Urinary bladder (tissue), 4 donors: ENCODE measurements around the gene SLC7A6OS. TPM values are rescaled to one million over a fixed set of nuclear protein-coding genes. Genes with fewer than 3 reads are reported as not detected.
A peak's percentile ranks its signal among the peaks of the same experiment; 100 is the strongest.

Source experiments
- DNase-seq: peaks from one replicate; pipeline ENCODE4 v3.0.0-alpha.2; 2015; ENCODE audit errors: extremely low spot score
- H3K27ac ChIP-seq: one replicate; pipeline ENCODE4 v1.5.1; 2013; ENCODE audit warnings: low read depth, mild to moderate bottlenecking, moderate library complexity
- H3K36me3 ChIP-seq: one replicate; pipeline ENCODE4 v1.6.1; 2013; ENCODE audit warnings: mild to moderate bottlenecking, moderate library complexity; ENCODE audit not compliant: insufficient read depth
- H3K4me1 ChIP-seq: one replicate; pipeline ENCODE4 v1.6.1; 2013; ENCODE audit warnings: mild to moderate bottlenecking, moderate library complexity; ENCODE audit not compliant: insufficient read depth
- H3K4me3 ChIP-seq: one replicate; pipeline ENCODE4 v1.5.1; 2013; ENCODE audit warnings: low read depth, low read length
- WGBS: extraction: QIAGEN DNeasy Blood & Tissue Kit; methylation state at CpG from one replicate; pipeline ENCODE4 v1.1.7; 2013; 5-methylcytosine and 5-hydroxymethylcytosine counted together
- polyA plus RNA-seq: library from polyadenylated mRNA; stranded (reverse); fragments of 200-250 nt; gene quantifications from one replicate; pipeline ENCODE4 v1.2.3, GENCODE V29; 2013
- total RNA-seq: library from RNA; depleted of rRNA; stranded (reverse); fragments of >200 nt; gene quantifications from one replicate; pipeline ENCODE4 v1.2.3, GENCODE V29; 2014
- donor health status: healthy with polysubstance abuse.
- donor health status: healthy.

Gene SLC7A6OS
- total and polyA plus RNA-seq, 2 donors: 9.8 to 15.0 TPM

DNA sequence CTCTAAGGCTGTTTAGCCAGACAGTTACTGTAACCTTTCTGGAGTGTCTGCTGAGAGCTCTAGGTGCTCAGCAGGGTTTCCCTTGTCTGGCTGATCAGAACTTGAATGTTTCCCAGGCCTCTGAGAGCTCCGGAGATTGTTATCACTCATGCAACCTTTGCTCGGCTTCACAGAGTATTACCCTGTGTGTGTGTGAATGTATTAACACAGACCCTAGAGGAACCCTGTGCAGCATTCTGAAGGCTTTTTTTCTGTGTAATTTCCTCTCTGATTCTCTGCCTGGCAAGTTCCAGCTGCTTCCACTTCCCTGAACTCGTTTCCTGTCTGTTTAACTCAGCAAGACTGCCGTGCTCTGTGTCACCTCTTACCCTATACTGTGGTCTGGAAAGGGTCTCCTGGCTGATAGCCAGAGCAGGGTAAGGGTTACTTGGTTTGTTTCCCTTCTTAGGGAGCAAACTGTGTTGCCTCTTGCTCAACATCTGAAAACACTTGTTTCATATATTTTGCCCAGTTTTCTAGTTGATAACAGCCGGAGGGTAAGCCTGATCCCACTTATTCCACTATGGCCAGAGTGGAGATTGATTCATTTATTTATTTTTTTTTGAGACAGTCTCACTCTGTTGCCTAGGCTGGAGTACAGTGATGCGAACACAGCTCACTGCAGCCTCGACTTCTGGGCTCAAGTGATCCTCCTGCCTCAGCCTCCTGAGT, 21.8 kb upstream of the SLC7A6OS start:
- no peaks in the 10 kb centered on the region for H3K36me3 ChIP-seq
- peak; percentile 23 for DNase-seq
- no peak overlapping the region for H3K4me3 ChIP-seq
- peak overlapping the region; percentile 48 for H3K27ac ChIP-seq
- 52% methylated on average over 7 of the region's 7 CpGs for WGBS
- no peaks in the 10 kb centered on the region for H3K4me1 ChIP-seq

DNA sequence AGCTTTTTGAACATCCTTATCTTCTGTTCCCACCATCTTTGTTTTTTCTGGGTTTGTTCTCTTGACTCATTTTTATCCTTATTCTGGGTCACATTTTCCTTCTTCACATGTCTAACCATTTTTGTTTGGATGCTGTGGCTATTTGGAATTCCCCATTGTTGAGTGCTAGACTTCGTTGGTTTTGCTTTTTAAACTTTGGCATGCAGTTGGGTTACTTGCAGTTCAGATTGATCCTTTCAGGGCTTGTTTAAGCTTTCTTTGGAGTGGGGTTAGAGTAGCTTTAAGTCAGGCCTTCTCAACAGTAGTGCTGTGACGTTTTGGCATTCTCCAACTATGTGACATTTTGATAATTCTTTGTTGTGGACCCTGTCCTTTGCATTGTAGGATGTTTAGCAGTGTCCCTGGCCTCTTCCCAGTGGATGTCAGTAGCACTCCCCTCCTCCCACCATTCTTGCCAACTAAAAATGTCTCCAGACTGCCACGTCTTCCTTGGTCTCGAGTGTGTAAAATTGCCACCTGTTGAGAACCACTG, 21.2 kb upstream of the SLC7A6OS start:
- Histone ChIP-seq H3K27ac (peak overlapping the region; percentile 48), H3K4me1 (no peaks in the 10 kb centered on the region), H3K36me3 (no peaks in the 10 kb centered on the region), H3K4me3 (no peak overlapping the region)
- no peak for DNase-seq
- WGBS: 42% methylated on average over 4 of the region's 4 CpGs

GRCh38 chr16:68328860-68329390, 18.2 kb upstream of the SLC7A6OS start:
- Histone ChIP-seq H3K4me1 (no peaks in the 10 kb centered on the region), H3K36me3 (no peaks in the 10 kb centered on the region), H3K4me3 (no peak overlapping the region), H3K27ac (no peak overlapping the region)
- DNase-seq: no peak
- WGBS: 42% methylated on average over 3 of the region's 3 CpGs

DNA sequence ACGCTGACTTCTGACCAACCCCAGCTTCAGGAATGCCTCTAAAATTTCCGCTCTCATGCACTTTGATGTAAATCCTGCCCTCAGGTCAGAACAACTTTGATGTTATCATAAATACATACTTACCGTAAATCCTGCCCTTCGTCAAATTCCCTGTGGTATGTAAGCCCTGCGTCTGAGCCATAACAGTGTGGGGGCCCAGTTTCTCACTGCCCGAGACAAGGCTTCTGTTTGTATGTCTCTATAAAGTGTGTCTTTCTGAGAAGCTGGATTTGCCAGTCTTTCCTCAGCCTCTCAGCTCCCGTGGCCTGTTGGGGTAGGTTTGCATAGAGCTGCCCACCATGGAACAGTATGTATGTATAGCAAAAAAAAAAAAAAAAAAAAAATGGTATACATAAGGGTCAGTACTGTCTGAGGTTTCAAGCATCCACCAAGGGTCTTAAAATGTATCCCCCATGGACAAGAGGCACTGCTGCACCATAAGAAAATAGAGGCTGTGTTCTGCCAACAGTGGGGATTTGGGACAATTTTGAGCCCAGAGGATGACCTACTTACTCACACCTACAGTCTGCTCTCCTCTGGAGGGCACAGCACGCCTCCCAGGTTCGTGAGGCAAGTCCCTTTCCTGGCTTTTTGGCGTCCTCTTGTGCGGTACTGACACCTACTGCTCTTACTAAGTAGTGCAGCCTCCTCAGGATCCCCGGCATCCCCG, 17.6 kb upstream of the SLC7A6OS start:
- H3K36me3 ChIP-seq: no peaks in the 10 kb centered on the region
- no peak overlapping the region for H3K4me3 ChIP-seq
- WGBS: 28% methylated on average over 13 of the region's 13 CpGs
- H3K4me1 ChIP-seq: no peaks in the 10 kb centered on the region
- H3K27ac ChIP-seq: no peak overlapping the region
- DNase-seq: peak; percentile 59

- WGBS: 90% methylated on average over 8 of the region's 8 CpGs
- Histone ChIP-seq H3K4me1 (no peaks in the 10 kb centered on the region), H3K36me3 (no peaks in the 10 kb centered on the region)
Measured at GRCh38 chr16:68324780-68325357, 14.1 kb upstream of the SLC7A6OS start.

DNA sequence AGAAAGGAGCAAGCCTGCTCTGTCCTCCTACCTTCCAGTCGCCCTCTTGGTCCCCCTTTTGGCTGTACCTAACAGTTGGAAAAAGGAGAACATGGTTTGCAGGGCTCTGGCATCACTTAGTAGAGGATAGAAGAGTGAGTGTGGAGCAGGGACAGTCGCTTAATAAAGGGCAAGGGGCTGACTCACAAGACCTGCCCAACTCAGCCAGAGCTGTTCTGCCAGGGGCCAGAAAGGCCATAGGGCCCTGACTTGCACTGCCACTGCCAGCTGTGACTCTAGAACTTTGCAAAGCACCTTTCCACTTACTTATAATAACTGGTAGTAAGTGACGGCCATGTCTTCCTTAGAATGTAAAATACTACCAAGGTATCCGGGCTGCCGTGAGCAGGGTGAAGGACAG, 13.6 kb upstream of the SLC7A6OS start:
- WGBS: 96% methylated on average over 5 of the region's 5 CpGs
- Histone ChIP-seq H3K27ac (no peak overlapping the region), H3K4me1 (no peaks in the 10 kb centered on the region), H3K36me3 (no peaks in the 10 kb centered on the region), H3K4me3 (no peak overlapping the region)
- no peak for DNase-seq

More at GRCh38 chr16:68324780-68325357, 14.1 kb upstream of the SLC7A6OS start:
- Histone ChIP-seq H3K27ac (no peak overlapping the region), H3K4me3 (no peak overlapping the region)
- DNase-seq: no peak

GRCh38 chr16:68319185-68319908, 8.6 kb upstream of the SLC7A6OS start:
- no peak for DNase-seq
- Histone ChIP-seq H3K36me3 (peaks cover 2% of the 10 kb centered on the region), H3K27ac (no peak overlapping the region), H3K4me3 (no peak overlapping the region), H3K4me1 (no peaks in the 10 kb centered on the region)
- 95% methylated on average over 6 of the region's 6 CpGs for WGBS

DNA sequence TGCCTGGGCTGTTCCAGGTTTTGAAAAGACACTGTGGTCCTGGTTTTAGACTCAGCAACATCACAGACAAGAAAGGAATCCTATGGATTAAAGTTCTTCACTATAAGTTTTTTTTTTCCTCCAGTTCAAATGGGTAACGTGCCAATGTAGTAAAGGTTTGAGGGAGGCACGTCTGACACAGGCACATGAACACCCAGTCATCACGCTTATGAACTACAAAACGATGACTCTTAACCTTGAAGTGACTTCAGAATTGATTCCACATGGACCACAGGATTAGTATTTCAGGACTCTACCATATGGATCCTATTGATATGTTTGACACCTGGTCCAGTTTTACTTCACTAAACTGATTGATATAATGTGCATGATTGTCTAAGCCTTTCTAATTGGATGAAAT, 2.4 kb upstream of the SLC7A6OS start:
- Histone ChIP-seq H3K4me1 (peaks cover 2% of the 10 kb centered on the region), H3K27ac (no peak overlapping the region), H3K36me3 (no peaks in the 10 kb centered on the region), H3K4me3 (no peak overlapping the region)
- DNase-seq: no peak
- WGBS: 80% methylated on average over 4 of the region's 4 CpGs

DNA sequence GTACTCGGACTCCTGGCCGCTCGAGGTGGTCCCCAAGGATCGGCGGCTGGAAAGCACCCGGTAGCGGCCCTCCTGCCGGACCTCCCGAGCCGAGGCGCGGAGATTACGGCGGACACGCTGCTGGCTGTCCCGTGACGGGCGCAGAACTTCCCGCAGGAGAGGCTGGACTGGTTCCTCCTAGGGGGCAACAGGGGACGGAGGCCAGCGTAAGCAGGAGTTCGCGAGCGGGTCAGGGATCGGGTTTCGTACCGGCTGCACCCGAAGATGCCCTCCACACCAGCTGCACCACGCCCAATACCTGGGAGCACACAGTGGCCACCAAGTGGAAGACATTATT, 341 bp downstream of the SLC7A6OS start:
- peak overlapping the region; percentile 84 for H3K4me3 ChIP-seq
- DNase-seq: no peak
- H3K36me3 ChIP-seq: no peaks in the 10 kb centered on the region
- peaks cover 2% of the 10 kb centered on the region for H3K4me1 ChIP-seq
- H3K27ac ChIP-seq: peak overlapping the region; percentile 70
- under 1% methylated on average over 29 of the region's 29 CpGs for WGBS

DNA sequence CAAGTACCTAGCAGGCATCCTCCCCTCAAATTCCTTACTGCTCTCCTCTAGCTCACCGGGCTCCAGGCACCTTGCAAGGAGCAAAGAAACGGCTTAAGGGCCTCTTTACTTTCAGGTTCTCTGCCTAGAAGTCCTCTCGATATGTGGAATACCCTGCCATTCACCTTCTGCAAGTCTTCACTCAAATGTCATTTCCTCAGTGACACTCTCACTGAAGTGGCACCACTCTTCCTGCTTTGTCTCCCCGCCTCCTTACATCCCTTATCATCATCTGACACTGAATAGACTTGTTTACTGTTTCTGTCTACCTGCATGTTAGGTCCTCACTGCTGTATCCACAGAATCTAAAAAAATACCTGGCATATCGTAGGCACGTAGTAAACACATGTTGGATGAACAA, 947 bp downstream of the SLC7A6OS start:
- DNase-seq: no peak
- H3K4me1 ChIP-seq: peaks cover 2% of the 10 kb centered on the region
- H3K36me3 ChIP-seq: no peaks in the 10 kb centered on the region

DNA sequence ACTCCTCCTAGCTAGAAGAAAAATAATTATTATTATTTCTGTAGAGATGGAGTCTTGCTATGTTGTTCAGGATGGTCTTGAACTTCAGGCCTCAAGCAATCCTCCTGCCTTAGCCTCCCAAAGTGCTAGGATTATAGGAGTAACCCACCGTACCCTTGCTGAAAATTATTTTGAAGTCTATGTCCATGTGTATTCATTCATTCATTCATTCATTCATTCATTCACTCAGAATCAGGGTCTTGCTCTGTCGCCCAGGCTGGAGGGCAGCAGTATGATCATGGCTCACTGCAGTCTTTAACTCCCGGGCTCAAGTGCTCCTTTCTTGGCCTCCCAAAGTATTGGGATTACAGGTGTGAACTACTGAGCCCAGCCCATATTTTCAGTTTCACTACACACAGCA, 4.1 kb downstream of the SLC7A6OS start:
- Histone ChIP-seq H3K27ac (no peak overlapping the region), H3K4me1 (no peaks in the 10 kb centered on the region), H3K36me3 (no peaks in the 10 kb centered on the region), H3K4me3 (no peak overlapping the region)
- DNase-seq: no peak
- 91% methylated on average over 3 of the region's 3 CpGs for WGBS

More for the DNA sequence above, 947 bp downstream of the SLC7A6OS start:
- Histone ChIP-seq H3K4me3 (peak overlapping the region; percentile 84), H3K27ac (no peak overlapping the region)
- 44% methylated on average over 6 of the region's 6 CpGs for WGBS

- Histone ChIP-seq H3K36me3 (no peaks in the 10 kb centered on the region), H3K27ac (no peak overlapping the region), H3K4me3 (no peak overlapping the region), H3K4me1 (peaks cover 2% of the 10 kb centered on the region)
- WGBS: 78% methylated on average over 7 of the region's 7 CpGs
- no peak for DNase-seq
Measured at GRCh38 chr16:68300734-68301459, 9.8 kb downstream of the SLC7A6OS start.
